ENCODE measurements around the gene KRTAP6-2.

Gene KRTAP6-2, protein sequence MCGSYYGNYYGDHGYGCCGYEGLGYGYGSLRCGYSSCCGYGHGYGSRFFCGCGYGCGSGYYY

DNA sequence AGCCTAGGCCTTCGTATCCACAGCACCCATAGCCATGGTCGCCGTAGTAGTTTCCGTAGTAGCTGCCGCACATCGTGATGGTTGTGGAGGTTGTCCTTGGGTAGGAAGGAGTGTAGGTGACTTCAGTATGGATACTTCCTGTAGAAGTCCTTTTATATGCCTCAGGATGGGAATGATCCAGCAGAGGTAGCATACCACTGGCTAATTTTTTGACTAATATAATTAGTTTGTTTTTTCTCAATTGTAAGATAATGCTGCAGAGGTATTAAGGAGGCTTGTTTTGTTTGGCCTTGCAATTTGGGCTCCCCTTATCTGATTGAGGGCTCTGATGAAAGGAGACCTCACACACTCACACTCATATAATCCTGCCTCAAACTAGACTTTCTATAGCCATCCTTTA is at the start of gene KRTAP6-2:
Gene KRTAP6-2, minus strand, starts transcription at position 101 of the 400 bp plus-strand sequence. Its CDS starts 28 bp downstream, at position 73.
- DNase-seq = no peak

DNA sequence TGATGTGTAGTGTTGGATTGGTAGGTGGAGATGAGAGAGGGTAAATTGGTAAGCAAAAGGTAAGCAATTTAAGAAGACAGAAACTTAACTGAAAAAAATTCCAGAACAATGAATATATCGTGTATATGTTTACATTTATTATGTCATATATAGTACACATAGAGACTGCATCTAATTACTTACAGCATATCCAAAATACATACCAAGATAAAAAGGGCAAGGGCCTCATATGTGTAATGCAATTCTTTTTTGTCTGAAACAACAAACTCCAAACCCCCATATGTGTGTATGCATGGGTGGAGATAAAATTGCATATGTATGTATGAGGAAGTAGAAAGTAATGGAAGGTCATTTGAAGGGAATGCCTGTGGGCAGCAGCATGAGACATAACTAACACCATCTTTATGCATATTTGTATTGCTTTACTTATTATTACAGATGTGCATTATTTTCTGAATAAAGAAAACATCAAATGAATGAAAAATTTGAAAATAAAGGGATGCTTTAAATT is 48.3 kb upstream of the KRTAP6-2 start:
- no peak for DNase-seq

DNA sequence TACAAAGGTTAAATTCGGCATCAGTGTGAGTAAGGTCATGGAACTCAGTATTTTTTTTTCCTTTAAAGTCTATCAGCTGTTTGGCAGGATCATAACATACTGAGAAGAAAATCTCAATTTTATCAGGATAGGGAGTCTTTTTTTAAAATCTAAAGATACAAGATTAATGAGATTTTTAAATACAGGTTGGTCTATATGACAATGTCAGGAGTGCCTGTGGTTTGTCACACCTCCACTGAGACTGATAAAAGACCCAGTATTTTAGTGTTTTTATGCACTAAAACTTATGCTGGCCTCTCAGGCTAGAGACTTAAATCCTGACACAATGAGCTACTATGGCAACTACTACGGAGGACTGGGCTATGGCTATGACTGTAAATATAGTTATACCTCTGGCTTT is 43.9 kb upstream of the KRTAP6-2 start, which contains the start of gene KRTAP20-3:
Gene KRTAP20-3, plus strand, starts transcription at position 301 of the 400 bp plus-strand sequence.
- no peak for DNase-seq

DNA sequence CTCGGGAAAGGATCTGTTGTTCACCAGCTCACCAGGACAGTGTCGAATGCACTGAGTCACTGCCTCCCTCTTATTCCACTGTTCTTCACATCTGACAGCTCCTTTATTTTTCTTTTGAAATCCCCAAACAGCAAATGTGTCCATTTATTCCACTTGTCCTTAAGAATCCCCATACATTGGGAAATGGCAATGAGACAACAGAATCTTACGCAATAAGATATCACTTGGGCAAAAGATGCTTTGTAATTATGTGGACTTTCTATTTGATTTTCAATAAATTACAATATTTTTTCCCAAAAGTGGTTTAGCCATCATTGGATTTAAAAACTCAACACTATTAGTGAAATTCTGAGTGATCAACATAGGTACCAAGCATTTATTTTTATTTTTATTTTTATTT is 40.0 kb upstream of the KRTAP6-2 start:
- no peak for DNase-seq

DNA sequence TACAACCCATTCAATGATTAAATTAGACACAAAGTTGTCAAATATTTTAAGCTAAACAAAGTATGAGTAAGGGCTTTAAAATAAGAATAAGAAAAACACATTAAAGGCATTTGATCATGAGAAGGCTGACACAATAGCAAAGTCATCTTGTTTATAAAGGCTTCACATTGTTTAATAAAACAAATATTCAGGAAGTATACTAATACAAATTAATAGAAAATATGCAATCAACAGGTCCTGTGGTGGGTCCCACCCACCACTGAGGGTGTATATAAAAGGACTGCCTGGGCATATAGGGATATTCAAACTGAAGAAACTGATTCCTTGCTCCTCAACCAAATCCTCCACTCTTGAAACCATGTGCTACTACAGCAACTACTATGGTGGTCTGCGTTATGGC is 36.2 kb upstream of the KRTAP6-2 start, which contains the start of gene KRTAP20-2:
Gene KRTAP20-2, plus strand, starts transcription at position 301 of the 400 bp plus-strand sequence. Its CDS starts 58 bp downstream, at position 359.
- DNase-seq = no peak

DNA sequence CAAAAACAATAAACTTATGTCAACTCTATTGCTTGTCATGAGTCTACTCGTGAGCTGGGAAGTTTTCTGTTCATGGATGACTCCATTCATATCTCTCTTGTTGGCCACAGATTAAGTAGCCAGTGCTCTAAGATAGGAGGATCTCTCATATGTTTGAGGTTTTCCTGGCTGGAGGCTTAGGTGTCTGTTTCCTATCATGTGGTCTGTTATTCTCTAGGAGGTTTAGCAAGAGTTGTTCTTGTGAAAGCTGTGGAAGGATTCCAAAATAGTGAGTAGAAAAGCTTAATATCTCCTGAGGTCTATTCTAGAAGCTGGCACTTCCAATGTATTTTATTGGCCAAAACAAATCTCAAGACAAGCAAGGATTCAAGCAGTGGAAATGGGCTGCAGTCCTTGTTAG is 30.5 kb upstream of the KRTAP6-2 start:
- DNase-seq = no peak

DNA sequence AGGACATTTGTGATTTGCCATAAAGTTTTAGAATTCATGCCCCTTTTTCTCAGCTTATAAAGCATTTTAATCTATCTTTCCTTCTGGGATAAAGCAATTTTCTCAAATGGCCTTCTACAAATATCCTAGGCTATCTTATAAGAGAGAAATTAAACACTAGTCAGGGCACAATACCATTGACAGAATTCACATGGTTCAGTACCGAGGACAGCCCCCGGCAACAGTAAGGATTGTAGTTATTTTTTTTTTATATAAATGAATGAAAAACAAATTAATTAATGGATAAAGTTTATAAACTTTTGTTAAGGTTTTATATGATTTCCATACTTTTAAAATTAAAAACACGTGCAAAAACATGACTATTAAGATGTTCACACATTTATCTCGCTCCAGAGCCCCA is 29.4 kb upstream of the KRTAP6-2 start:
- no peak for DNase-seq

DNA sequence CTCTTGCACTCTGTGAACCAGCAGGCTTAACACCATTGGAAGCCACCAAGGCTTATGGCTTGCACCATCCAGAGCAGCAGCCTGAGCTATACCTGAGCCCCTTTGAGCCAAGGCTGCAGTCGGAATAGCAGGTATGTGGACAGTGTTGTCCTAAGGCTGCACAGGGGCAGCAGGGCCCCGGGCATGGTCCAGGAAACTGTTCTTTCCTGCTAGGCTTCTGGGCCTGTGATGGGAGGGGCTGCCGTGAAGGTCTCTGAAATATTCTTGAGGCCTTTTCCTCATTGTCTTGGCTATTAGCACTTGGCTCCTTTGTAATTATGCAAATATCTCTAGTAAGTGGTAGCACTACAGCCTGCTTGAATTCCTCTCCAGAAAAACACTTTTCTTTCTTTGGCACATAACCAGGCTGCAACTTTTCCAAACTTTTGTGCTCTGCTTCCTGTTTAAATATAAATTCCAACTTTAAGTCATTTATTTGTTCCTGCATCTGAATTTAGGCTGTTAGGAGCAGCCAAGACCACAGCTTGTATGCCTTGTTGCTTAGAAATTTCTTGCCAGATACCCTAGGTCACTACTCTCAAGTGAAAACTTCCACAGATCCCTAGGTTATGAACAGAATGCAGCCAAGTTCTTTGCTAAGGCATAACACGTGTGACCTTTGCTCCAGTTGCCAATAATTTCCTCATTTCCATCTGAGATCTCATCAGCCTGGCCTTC is 26.9 kb upstream of the KRTAP6-2 start:
- no peak for DNase-seq

DNA sequence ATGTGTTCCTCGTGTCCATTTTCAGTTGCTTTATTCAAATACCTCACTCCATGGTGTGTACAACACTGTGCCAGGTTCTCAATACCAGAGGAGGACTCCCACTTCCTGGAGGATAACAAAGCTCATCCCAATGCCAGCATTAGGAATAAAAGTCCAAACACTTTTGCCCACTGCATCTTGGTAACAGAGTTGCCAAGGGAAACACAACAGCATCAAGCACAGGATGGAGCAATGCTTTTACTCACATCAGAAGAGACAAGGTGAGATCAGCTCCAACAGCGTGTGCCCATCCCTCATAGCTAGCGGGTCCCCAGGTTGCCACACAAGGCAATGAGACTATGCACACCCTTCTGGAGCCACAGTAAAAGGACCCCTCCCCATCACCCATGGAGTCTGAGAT is 24.7 kb upstream of the KRTAP6-2 start:
- DNase-seq = no peak

DNA sequence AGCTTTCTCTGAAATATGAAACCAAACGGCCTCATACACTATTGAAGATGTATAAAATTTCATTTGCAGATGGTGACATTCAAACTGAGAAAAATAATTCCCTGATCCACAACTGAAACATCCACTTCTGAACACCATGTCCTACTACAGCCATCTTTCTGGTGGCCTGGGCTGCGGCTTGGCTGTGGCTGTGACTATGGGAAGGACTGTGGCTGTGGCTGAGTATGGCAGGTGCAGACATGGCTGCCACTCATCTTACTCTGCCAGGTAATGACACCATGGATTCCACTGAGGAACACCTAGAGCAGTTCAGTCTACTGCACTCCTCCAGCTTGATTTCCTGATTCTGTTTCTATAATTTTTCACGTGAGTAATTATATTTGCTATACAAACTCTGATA is 21.8 kb upstream of the KRTAP6-2 start, which contains the start of gene KRTAP20-4:
Gene KRTAP20-4, plus strand, starts transcription at position 106 of the 400 bp plus-strand sequence.
- no peak for DNase-seq

DNA sequence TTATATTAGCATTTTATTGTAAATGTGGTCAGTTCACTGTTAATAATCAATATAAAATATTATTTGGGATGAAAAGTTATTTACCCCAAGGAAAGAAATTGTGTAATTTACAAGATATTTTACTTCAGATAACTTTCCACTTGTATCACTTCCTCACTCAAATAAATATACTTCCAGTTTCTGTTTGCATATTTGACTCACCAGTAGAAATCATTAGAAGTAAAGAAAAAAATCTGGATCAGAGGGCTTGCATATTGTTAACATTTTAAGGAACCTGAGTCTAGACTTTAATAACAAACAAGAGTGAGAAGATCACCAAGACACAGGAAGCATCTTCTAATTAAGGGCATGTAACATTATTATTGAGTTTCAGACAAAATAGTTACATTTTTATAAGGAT is 21.4 kb upstream of the KRTAP6-2 start:
- DNase-seq = no peak

DNA sequence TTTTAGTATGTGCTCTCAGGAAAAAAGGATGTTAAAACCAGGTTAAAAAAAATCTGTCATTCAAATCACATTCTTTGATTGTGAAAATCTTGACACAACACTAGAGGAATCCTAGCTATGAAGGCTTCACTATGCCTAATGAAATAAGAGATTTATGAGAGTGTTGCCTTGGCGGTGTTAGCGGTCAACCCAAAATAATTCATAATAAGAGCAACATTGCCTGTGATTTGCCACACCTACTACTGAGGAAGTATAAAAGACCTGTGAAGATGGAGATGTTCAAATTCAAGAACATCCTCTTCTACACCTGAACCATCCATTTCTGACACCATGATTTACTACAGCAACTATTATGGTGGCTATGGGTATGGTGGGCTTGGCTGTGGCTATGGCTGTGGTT is 17.4 kb upstream of the KRTAP6-2 start, which contains the start of gene KRTAP20-1:
Gene KRTAP20-1, plus strand, starts transcription at position 301 of the 400 bp plus-strand sequence. Its CDS starts 30 bp downstream, at position 331.
- DNase-seq = no peak

DNA sequence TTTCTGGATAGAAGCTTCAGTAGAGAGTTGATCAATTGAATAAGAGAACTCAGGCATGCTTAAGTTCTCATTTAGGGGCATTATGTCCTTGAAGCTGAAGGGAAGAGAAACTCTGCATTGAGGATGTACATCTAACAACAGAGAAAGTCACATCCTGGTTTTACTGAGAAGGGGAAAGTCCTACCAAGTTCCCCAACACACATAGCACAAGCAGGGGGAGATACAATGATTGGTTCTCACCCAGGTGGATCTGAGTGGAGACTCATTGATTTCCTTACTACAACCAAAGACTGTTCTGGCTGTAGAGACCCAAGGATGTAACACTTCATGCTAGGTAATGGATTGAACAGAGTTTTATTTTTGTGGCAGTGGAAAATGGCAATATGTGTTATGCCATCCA is 16.5 kb upstream of the KRTAP6-2 start:
- DNase-seq = no peak

DNA sequence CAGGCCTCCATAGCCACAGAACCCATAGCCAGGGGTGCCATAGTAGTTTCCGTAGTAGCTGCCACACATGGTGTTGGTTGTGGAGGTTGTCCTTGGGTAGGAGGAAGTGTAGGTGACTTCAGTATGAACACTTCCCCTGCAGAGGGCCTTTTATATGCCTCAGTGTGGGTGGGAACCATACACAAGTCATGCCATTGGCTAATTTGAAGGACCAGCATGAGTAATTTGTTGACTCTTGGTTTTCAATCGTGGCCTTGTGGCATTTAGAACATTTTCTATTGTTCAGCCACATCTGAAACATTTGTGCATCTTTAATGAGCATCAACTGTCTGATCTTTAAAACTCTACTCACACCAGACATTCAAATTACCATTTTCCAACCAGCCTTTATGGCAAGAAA is 15.1 kb upstream of the KRTAP6-2 start, which contains the start of gene KRTAP6-1:
Gene KRTAP6-1, minus strand, starts transcription at position 95 of the 400 bp plus-strand sequence. Its CDS starts 26 bp downstream, at position 69.
- DNase-seq = no peak

DNA sequence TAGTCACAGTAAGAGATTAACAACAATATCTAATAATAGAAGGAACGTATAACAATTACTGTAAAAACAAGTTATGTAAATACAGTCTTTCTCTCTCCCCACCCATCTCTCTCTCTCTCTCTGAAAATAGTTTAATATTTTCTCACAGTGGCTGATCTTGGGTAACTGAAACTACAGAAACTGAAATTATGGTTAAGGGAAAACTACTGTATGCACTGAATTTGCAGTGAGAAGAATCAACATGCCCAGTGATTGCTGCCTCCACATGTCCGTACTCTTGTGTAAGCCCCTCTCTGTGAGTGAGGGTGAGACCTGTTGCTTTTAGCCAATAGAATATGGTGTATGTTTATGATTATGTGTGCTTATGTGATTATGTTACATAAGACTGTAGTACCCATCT is 13.4 kb upstream of the KRTAP6-2 start:
- DNase-seq = no peak

DNA sequence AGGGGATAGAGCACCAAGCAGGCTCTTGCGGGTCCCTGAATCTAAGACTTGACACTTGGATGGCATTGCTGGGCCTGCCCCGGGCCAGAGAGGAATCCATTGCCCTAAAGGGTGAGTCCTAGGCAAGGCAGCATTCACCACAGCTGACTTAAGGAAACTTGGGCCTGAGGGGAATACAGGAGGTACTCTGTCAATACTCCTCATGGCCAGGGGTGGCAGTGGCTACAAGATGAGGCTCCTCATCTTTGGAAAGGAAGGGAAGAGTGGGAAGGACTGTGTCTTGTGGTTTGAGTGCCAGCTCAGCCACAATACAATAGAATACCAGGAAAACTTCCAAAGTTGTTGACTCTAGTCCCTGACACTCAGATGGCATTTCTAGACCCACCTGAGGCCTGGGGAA is 7.3 kb upstream of the KRTAP6-2 start:
- DNase-seq = no peak

DNA sequence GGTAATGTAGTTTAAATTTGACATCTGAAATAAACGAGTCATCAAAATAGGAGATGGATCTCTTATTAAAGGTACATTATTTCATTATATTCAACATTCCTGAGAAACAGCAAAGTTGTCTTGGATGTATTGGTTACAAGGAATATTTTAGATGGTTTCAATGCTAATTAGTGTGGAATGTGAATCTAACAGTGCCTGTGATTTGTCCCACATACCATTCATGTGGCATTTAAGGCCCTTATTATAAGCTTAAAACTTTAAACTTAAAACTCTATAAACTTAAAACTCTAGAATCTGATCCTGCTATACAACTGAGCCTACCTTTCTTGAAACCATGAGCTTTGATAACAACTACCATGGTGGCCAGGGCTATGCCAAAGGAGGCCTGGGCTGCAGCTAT is 2.1 kb upstream of the KRTAP6-2 start, which contains the start of gene KRTAP22-1:
Gene KRTAP22-1, plus strand, starts transcription at position 301 of the 400 bp plus-strand sequence.
- DNase-seq = no peak

DNA sequence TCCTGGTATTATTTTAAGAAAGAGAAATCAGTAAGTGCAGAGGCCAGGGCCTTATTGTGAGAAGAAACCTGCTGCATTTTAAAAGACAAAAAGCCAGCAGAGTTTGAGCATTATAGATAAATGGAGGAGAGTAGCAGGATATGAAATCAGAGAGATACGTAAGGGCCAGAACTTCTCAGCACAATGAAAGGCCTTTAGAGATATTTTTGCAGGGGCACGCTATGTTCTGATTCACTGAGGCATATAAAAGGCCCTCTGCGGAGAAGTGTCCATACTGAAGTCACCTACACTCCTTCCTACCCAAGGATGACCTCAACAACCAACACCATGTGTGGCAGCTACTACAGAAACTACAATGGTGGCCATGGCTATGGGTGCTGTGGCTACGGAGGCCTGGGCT is 6.6 kb downstream of the KRTAP6-2 start, which contains the start of gene KRTAP6-3:
Gene KRTAP6-3, plus strand, starts transcription at position 301 of the 400 bp plus-strand sequence. Its CDS starts 6 bp downstream, at position 307.
- no peak for DNase-seq

DNA sequence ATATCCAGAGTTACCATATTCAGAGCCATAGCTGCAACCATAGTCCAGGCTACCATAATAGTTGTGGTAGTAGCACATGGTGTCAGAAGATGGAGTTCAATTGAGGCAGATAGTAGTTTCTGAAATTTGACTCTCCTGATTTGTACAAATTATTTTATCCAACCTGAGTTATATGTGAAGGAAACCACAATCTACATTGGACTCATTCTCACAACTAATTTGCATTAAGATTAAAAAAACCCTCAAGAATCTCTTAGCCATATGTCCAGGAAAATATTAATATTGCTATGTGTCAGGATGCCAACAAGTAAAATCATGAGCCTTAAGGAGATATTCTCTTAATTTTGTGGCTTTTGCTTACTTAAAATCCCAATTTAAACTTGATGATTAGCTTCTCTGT is 8.4 kb downstream of the KRTAP6-2 start, which contains the start of gene KRTAP22-2:
Gene KRTAP22-2, minus strand, starts transcription at position 101 of the 400 bp plus-strand sequence.
- DNase-seq = no peak

DNA sequence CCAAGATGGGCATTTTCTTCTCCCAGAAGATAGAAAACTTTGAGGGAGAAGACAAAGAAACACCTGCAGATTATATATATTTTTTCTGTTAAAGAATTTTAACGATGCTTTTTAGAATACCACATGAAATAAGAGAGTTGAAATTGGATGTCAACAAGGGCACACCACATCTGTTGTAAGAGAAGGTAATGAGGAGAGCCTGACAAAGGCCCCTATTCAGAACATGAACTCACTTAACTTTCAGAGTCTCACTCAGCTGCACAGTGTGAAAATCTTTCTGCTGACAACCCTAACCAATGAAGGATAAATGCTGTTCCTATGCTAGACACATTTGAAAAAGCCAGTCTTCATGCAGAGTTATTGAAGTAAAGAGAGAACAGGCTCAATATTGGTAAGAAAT is 15.8 kb downstream of the KRTAP6-2 start:
- DNase-seq = peak; percentile 7

DNA sequence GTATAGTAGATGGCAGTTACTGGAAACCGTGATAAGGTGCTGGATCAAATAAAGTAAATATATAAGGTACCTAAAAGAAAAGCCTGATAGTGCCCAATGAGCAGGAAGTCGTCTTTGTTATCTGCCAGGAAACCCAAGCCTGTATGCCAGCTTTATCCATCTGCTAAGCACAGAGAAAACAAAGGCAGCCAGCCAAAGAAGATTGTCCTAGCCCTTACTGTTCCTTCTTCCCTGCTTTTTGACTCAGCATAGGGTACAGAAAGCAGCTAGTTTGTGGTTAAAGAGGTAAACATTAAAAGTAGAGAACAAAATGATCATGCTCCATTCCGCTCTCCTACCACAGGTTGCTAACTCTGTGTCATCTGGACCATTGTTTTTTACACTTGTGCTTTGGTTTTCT is 18.6 kb downstream of the KRTAP6-2 start:
- DNase-seq = no peak

DNA sequence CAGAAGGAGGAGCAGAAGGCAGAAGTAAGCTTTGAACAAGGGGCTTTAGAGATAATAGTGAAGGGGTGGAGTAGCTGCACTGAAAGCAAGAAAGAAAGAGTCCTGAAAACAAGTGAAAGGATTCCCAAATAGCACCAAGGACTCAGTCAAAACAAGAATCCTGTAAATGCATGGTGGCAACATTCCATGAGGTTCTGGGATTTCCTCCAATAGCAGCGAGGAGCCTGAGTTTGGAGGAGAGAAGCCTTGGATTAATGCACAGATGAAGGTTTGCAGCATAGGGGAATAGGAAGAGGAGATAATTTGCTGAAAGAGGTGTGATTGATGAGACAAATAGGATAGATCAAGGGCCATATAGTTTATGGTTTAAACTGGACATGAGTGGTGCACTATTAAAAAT is 19.4 kb downstream of the KRTAP6-2 start:
- no peak for DNase-seq

DNA sequence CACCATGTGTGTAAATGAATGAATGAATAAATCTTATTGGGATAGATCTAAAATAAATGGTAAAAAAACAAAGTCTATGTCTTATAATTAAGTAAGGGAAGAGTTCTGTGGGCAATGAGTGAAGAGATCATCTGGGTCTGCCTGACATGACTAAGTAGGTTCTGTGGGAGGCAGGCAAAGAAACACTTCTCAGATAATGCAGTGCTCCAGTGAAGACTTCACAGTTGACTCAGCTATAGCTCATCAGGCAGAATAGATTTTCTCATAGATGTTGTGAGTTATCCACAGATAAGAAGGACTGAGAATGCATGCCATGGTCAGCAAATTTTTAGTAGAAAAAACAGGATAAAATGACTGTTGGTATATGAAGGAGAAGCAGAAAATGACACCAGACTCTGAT is 20.9 kb downstream of the KRTAP6-2 start:
- DNase-seq = no peak

DNA sequence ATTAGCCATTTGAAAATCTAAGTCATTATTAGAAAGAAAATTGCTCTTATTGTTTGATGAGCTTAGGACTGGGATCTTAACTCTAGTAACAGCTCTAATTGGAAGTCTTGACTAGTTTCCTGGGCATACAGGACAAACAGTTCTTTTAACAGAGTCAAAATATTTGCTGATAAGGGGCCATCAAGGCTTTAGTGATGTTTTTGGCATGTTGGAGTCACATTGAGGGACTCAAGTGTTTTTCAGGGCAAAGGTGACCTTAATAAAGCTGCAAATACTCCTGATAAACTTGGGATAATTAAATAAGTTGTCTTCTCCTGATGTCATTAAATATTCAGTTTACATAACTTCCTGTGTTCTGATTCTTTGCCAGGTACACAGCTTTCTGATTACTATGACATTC is 31.1 kb downstream of the KRTAP6-2 start:
- DNase-seq = no peak

Measured in retina (tissue), 1 donor.